ENCODE data around the gene PI4KA.
"Not testable (repeated sequence)": the region's sequence is repeated elsewhere in the genome, so short reads cannot be mapped to it uniquely, and the experiment has no call there.

Gene PI4KA

DNA sequence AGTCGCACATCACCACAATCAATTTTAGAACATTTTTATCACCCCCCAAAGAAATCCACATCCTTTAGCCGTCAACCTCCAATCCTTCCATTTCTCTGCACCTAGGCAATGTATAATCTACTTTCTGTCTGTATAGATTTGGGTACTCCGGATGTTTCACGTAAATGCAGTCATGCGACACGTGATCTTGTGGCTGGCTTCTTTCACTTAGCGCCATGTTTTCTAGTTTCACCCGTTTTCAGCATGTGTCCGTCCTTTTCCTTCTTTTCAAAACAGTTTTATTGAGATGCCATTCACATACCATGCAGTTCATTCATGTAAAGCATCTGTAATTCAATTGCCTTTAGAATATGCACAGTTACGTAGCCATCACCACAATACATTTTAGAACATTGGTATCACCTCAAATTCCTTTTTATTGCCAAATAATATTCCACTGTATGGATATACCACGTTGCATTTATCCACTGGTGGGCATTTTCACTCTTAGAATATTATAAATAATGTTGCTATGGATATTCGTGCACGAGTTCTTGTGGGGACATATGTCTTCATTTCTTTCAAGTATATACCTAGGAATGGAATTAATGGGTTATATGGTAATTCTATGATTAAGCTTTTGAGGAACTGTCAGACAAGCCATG lies 179.7 kb downstream of the PI4KA start:
- DNase-seq: not testable (repeated sequence)

DNA sequence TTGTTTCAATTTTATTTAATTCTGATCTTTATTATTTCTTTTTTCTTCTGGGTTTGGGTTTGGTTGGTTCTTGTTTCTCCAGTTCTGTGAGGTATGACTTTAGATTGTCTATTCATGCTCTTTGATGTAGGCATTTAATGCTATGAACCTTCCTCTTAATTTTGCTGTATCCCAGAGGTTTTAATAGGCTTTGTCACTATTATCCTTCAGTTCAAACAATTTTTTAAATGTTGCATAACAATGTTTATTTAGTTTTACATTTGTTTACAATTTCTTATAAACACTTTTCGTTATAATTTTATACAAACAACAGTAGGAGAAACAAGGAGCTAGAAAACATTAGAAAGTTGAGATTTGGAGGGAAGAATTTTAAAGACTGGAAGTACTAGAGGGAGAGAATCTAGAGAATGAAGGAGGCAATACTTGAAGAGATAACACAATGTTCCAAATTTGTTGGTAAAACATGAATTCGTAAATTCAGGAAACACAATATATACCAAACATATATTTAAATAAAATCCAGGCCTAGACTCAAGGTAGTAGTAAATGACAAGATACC lies 180.8 kb downstream of the PI4KA start:
- no peak for DNase-seq

DNA sequence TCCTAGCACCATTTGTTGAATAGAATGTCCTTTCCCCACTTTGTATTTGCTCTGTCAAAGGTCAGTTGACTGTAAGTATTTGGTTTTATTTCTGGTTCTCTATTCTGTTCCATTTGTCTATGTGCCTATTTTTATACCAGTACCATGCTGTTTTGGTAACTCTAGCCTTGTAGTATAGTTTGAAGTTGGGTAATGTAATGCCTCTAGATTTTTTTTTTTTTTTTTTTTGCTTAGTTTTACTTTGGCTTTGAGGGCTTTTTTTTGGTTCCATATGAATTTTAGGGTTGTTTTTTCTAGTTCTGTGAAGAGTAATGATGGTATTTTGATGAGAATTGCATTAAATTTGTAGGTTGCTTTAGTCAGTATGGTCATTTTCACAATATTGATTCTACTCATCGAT lies 183.0 kb downstream of the PI4KA start:
- not testable (repeated sequence) for DNase-seq

DNA sequence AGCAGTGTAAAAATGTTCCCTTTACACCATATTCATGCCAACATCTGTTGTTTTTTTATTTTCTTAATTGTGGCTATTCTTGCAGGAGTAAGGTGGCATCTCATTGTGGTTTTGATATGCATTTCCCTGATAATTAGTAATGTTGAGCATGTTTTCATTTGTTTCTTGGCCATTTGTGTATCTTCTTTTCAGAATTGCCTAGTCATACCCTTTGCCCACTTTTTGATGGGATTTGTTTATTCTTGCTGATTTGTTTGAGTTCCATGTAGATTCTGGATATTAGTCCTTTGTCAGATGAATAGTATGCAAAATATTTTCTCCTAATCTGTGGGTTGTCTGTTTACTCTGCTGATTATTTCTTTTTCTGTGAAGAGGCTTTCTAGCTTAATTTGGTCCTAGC lies 183.6 kb downstream of the PI4KA start:
- no peak for DNase-seq

DNA sequence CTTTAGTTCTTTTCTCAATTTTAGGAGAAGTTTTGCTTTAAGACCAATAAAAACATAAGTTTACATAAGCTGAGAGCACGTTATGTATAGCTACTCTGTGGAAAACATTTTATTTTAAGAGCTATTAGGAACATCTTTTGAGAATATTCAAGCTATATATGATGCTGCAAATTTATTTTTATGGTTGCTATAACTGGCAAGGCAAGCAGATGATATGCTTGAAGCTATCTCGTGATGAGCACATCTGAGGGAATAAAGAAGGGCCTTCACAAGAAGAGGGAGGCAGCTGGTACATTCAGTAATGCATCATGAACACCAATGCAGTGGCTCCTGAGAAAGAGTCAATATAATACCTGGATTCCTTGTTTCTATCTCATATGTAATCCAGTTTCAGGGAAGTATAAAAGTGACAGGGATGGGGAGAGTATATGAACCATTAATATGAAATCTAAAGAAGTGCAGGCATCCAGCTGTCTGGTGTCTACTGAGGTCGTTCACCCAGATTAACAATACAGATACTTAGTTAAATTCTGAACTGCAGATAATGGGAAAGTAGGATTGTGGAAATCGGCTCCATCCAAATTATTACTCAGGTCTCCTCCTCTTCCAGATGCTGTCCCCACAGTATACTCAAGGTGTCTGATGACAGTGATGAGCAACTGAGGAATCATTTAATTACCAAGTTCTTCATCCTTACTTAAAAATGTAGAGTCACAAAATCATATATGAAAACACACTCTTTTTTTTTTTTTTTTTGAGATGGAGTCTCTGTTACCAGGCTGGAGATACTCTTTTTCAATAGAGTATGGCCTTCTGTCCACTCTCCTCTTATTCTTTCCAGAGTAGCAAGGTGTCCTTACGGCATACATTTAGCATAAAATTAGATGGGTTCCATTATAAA lies 185.1 kb downstream of the PI4KA start:
- no peak for DNase-seq

DNA sequence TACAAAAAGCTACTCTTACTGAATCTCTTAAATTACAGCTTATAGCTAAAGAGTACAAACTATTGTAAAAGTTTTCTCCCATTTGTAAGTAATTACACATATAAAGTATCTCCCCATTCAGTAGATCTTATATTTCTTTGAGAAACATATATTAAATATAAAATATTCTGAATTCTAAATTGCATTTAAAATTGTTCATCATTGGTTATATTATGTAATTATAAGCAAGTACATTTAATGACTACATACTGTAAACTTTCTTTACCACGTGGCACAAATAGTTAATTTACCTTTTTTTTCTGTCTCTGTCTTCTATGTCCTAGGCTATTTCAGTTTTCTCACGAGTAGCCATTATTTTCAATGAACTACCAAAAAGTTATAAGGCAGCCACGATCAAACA lies 185.9 kb downstream of the PI4KA start:
- DNase-seq: no peak

DNA sequence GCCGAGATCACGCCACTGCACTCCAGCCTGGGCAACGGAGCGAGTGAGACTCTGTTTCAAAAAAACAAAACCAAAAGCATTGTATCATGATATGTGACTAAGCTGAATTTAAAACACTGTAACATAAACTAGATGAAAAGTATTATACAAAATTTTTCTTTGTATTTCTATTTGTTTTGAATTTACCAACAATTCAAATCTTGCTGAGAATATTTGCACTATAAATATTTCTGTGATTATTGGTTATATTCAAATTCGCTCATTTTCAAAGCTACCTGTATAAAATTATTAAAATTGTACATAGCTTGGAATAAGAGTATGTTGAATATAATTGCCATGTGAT lies 186.6 kb downstream of the PI4KA start:
- no peak for DNase-seq

DNA sequence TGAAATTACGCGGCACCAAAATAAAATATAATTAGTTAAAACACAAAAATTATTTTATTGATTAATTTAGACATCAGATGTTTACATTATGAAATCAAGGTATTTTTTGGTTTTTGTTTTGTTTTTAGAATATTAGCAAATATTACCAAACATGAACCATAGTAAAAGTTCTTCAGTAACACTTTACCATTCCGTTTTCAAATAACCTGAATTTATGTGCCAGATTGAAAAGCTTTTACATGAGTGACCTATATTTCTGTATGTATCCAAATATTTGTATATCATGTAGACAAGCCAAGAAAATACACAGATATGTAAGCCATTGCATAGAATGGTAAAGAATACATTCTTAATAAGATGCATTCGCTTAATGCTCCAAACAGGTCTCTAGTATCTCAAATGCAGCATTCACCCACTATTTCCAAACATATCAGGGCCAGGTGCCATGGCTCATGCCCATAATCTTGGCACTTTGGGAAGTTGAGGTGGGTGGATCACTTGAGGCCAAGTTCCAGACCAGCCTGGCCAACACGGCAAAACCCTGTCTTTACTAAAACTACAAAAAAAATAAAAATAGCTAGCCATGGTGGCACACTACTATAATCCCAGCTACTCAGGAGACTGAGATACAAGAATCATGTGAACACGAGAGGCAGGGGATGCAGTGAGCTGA lies 187.1 kb downstream of the PI4KA start:
- DNase-seq: no peak

DNA sequence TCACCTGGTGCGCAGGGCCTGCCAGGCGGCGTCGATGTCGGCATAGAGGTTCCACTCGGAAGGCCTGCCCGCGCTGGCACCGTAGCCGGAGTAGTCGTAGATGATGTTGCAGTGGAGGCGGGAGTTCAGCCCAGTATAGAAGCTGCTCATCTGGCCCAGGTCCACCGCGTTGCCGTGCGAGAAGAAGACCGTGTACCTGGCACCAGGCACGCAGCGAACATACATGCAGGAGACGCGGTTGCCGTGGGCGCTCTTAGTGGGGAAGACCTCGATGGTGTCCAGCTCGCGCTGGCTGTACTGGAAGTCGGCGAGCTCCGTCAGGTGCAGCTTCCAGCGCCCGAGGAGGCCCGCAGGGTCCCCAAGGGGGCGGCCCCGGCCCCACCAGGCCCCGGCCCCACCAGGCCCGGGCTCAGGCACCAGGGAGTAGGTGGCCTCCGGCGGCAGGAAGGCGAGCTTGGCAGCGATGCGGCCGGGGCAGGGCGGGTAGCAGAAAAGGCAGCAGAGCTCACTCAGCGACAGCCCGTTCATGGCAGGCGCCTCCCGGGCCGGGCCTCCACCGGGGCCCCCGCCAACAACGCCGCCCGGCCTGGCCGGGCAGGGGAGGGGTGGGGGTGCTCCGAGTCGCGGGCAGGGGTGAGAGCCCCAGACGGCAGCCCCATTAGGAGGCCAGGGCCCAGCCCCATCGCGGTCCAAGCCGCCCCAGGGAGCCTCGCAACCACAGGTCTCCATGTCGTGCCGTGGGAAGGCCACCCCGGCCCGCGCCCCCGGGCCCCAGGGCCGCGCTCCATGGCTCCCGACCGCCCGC lies 188.0 kb downstream of the PI4KA start:
- DNase-seq: not testable (repeated sequence)

DNA sequence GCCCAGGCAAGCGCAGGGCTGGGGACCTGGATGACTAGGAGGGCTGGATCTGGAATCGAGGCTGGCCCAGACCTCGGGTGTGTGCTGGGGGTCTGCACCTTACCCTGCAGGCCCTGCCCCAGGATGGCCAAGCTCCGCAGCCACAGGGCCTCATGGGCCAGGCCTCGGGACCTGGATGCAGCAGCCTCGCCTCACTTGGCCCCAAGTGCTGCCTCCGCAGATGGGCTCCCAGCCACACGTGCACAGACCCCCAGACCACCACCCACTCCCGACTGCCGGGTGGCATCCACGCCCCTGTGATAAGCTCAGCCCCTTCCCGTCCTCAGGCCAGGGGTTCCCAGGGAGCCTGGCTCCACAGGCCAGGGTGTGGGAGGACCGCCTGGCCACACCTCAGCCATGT lies 188.7 kb downstream of the PI4KA start:
- not testable (repeated sequence) for DNase-seq

DNA sequence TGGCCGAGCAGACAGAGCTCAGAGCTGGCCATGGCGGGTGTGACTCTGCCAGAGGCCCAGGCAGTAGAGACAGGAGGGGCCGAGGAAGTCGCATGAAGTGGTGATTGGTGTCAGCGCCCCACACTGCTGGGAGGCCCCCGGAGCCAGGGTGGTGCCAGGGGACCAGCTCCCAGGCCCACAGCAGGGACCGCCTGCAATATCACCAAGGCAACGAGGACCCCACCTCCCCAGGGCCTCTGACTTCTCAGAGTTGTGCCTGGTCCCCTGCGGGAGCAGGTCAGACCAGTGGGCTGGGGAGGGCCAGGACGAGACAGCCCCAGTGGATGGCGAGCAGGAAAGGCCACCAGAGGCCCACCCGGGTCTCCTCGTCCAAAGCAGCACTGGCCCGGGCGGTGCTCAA lies 189.1 kb downstream of the PI4KA start:
- DNase-seq: not testable (repeated sequence)

DNA sequence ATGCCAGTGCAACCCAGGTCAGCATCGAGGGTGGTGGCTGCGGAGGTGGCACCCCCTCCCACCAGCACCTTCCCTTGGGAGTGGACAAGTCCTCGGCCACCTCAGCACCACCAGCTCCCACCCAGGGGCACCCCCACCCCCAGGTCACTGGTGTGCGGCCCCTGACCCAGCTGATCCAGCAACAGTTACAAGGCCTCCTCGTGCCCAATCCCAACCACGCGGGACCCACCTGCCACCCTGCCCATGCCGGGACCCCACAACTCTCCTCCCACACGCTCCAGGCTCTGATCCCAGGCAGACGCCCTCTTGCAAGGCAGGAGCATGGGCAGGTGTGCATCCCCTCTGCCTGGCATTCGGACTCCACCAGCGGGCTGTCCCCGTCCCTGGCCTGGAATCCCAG lies 189.8 kb downstream of the PI4KA start:
- not testable (repeated sequence) for DNase-seq

DNA sequence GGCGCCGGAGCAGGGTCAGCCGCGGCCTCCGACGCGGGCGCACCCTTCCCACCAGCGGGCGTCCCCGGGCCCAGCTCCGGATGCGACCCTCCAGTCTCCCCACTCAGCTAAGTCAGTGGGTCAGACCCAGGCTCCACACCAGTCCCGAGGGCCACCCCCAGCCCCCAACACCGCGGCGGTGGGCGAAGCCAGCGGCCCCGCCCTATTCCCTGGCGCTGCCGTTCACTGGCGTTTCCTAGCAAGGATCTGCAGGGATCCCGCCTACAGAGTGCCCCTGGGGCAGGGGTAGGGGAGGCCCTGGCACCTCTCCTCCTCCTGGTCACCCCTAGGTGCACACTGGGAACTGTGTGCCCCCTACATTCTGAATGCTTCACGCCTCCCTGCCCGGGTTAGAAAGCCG lies 190.4 kb downstream of the PI4KA start:
- not testable (repeated sequence) for DNase-seq

DNA sequence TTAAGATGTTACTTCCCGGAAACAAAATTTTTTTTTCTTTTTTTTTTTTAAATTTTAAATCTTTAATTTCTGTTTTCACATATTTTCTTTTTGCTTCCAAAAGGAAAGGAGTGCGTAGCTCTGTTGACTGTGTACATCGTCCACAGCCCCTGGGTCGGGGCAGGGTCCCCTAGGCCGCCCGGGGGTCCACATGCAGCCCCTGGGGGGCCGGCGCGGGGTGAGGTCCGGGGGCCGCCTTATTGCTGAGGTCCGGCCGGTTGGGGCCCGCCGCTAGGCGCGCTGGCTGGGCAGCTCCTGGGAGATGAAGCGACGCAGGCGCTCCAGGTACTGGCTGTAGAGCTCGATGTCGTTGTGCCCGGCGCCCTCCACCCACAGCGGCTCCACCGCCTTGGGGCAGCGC lies 191.1 kb downstream of the PI4KA start:
- not testable (repeated sequence) for DNase-seq

DNA sequence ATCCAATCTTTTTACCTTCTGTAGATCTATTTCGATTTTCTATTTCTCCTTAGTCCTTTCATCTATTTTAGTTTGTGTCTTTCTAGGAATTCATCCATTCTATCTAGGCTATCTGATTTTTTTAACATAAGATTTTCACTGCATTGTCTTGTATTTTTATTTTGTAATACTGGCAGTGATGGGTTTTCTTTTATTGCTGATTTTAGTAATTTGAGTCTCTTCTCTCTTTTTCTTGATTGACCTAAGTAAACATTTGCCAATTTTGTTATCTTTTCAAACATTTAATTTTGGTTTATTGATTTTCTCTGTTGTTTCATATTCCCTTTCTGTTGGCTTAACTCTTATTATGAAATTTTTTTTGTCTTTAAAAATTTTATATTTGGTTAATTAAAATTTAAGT lies 192.1 kb downstream of the PI4KA start:
- DNase-seq: no peak

DNA sequence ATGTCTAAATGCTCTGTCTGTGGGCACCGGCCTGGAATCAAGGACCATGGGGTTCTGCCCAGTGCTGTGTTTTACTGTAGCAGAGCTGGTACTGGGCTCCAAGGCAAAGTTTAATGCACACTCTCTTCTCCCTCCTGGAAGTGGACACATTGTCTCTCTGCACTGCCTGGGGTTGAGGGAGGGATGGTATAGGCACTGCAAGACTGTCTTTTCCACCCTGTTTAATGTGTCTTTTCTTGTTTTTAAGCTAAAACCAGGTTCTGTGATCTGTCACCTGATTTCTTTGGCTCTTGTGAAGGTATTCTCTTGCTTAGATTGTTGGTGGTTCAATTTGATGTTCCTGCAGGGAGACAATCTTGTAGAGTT lies 194.0 kb downstream of the PI4KA start:
- DNase-seq: no peak

DNA sequence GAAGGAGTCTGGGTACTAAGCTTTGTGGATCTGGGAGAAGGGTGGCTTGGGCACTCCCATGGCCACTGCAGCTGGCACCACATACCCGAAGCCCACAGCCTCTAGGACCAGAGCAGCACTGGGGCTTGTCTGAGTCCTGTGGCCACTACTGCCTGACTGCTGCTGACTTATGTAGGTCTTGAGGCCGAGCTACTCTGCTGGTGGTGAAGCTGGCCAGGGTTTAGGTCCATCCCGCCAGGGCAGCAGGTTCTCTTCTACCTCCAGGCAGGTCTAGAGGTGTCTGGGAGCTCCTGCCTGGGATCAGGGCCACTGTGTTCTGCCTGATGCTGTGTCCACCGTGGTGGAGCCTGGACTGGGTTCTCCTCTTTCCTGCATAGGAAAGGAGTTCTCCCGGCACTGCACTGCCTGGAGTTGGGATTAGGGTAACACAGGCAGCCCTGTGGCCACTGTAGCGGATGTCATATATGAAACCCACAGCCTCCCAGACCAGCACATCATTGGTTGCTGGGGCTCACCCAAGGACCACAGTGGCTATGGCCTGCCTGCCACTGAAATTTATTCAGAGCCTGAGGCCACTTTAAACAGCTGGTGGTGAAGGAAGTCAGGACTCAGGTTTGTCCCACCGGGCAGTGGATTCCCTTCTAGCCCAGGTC lies 194.5 kb downstream of the PI4KA start:
- no peak for DNase-seq

DNA sequence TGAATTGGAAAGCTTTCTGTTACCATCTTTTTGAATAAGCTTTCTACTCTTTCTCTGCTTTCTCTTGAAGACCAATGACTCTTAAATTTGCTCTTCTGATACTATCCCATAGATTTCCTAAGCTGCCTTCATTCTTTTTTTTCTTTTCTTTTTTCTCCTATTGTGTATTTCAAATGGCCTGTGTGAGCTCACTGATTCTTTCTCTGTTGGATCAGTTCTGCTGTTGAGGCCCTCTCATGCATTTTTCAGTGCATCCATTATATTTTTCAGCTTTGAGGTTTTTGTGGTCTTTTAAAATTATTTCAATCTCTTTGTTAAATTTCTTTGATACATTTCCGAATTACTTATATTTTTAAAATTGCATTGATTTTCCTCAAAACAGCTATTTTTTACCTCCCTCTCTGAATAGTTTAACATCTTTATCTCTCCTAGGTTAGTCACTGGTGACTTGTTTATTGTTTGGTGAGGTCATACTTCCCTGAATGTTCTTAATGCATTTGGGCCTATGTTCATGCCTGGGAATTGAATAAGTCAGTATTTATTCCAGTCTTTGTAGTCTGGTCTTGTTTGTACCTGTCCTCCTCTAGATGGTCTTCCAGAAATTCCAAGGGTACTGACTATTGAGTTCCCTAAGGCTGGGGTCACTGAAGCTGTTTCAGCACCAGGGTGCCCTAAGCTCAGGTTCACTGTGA lies 195.3 kb downstream of the PI4KA start:
- no peak for DNase-seq

DNA sequence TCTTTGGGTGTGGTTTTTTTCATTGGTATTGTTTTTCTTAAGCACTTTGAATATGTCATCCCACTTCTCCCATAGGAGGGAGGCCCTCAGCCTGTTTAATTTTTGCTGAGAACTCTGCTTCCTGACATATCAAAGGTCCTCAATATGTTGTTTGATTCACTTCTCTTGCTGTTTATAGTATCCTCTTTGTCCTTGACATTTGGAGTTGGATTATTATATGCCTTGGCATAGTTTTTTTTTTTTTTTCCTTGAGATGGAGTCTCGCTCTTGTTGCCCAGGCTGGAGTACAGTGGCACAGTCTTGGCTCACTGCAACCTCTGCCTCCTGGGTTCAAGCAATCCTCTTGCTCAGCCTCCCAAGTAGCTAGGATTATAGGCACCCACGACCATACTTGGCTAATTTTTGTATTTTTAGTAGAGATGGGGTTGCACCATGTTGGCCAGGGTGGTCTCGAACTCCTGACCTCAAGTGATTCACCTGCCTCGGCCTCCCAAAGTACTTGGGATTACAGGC lies 196.0 kb downstream of the PI4KA start:
- not testable (repeated sequence) for DNase-seq

DNA sequence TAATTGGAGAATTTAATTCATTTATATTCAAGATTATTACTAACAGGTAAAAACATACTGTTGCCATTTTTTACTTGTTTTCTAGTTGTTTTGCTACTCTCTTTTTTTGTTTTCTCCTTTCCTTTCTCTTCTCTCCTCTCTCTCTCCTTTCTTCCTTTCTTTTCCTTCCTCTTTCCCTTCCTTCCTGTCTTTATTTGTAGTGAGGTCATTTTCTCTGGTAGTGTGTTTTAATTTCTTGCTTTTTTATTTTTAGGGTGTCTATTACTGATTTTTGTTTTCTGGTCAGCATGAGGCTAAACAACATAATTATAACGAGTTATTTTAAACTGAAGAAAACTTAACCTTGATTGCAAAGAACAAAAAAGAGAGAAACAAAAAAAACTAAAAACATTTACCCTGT lies 197.1 kb downstream of the PI4KA start:
- DNase-seq: no peak

DNA sequence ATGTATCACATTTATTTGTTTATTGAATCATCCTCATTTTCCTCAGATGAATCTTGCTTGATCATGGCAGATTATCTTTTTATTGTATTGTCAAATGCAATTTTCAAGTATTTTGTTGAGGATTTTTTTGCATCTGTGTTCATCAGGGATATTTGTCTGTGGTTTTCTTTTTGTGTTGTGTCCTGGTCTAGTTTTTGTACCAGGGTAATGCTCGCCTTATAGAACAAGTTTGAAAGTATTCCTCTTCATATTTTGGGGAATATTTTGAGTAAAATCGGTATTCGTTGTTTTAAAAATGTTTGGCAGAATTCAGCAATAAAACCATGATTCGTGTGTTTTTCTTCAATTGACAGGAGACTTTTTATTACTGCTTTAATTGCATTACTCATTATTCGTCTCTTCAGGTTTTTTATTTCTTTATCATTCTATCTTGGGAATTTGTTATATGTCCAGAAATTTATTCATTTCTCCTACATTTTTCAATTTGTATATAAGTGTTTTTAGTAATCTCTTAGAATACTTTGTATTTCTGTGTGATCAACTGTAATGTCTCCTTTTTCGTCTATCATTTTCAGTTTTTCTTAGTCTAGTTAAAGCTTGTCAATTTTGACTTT lies 198.1 kb downstream of the PI4KA start:
- no peak for DNase-seq

Measured in femur (tissue), 1 donor.